Stomach (tissue), 9 donors: Measurements from ENCODE around the gene ZFHX3. TPM values are rescaled to one million over a fixed set of nuclear protein-coding genes. Genes with fewer than 3 reads are reported as not detected.

Experiments used
- DNase-seq, 2 donors: peaks; one replicate each; pipeline versions ENCODE4 v3.0.0 to v3.0.0-alpha.2; 2013 to 2019
- H3K27ac ChIP-seq, 5 donors: fragments of 200-600 bp in 4 of 5; sonication (generic) in 4 of 5; one replicate each; pipeline ENCODE4 v1.5.1; 2013 to 2019; ENCODE audit warnings: mild to moderate bottlenecking in 1 of 5, moderate library complexity in 1 of 5
- H3K27me3 ChIP-seq, 3 donors: fragments of 200-600 bp; sonication (generic); one replicate each; pipeline ENCODE4 v1.5.1; 2017 to 2019; ENCODE audit warnings: mixed run types in 1 of 3
- H3K36me3 ChIP-seq, 4 donors: fragments of 200-600 bp; sonication (generic); 1 replicate in 3 of 4; 2 replicates in 1 of 4; pipeline ENCODE4 v1.5.1; 2016 to 2019
- H3K4me1 ChIP-seq, 4 donors: fragments of 200-600 bp; sonication (generic); one replicate each; pipeline ENCODE4 v1.5.1; 2016 to 2019
- H3K4me3 ChIP-seq, 4 donors: fragments of 200-600 bp; sonication (generic) in 3 of 4; one replicate each; pipeline ENCODE4 v1.5.1; 2016 to 2019; ENCODE audit warnings: mild to moderate bottlenecking in 1 of 4
- H3K9me3 ChIP-seq, 4 donors: fragments of 200-600 bp; sonication (generic); one replicate each; pipeline ENCODE4 v1.5.1; 2016 to 2019
- CTCF ChIP-seq, 7 experiments: fragments of 450-650 bp in 4 of 7; fragments of 200-600 bp in 3 of 7; sonication (generic) in 3 of 7; IDR thresholded peaks; one replicate each; pipeline ENCODE4 v1.5.1; 2016 to 2019; ENCODE audit warnings: antibody characterized with exemption in 7 of 7, control low read depth in 2 of 7, mild to moderate bottlenecking in 1 of 7
- EP300 ChIP-seq: sonication (generic); formaldehyde crosslinking; IDR thresholded peaks from one replicate; pipeline ENCODE4 v1.6.1; 2017; ENCODE audit warnings: antibody characterized with exemption
- POLR2A ChIP-seq, 4 donors: fragments of 450-650 bp; IDR thresholded peaks; one replicate each; pipeline ENCODE4 v1.6.1; 2016; ENCODE audit warnings: antibody characterized with exemption in 4 of 4, control low read depth in 2 of 4, mild to moderate bottlenecking in 1 of 4, moderate library complexity in 1 of 4
- POLR2AphosphoS5 ChIP-seq, 3 donors: sonication (generic); formaldehyde crosslinking; IDR thresholded peaks; one replicate each; pipeline ENCODE4 v1.6.1; 2016; ENCODE audit warnings: antibody characterized with exemption in 3 of 3
- WGBS, 5 donors: extraction: QIAGEN DNeasy Blood & Tissue Kit in 3 of 5; methylation state at CpG; one replicate each; pipeline versions ENCODE4 v1.1.5 to v1.1.7; 2013 to 2018; 5-methylcytosine and 5-hydroxymethylcytosine counted together
- intact Hi-C: fragments of 100-400 bp; cut with DNase I; formaldehyde crosslinking; loops from one replicate; pipeline ENCODE4 v1.15.1; 2023; ENCODE audit warnings: low total_unique reads
- polyA plus RNA-seq, 3 donors: library from polyadenylated mRNA; stranded (reverse); fragments of 200-250 nt; gene quantifications; one replicate each; pipeline ENCODE4 v1.2.3, GENCODE V29; 2013
- total RNA-seq, 5 donors: library from RNA; depleted of rRNA; stranded (reverse); fragments of >200 nt; gene quantifications; one replicate each; pipeline versions ENCODE4 v1.1.0 to v1.2.3, GENCODE V29; 2014 to 2016
- donor health status: healthy with polysubstance abuse.
- donor health status: Bipolar disorder and iron deficiency.
- donor health status: healthy.

The ZFHX3 gene
- total and polyA plus RNA-seq, 8 donors, result 1.1 to 27.5 (median 11.8) TPM

GRCh38 chr16:72848028-72848400 lies 199.9 kb downstream of the ZFHX3 start:
- peak overlapping the region in 4 of 5 donors; percentile 65 to 84 (median 79) for H3K27ac ChIP-seq
- intact Hi-C loops, result loop anchor here (10.0 kb wide), 1 partner anchor 197 kb away; the partner anchor contains the start of gene ZFHX3
- 86 to 98% (median 89%) methylated on average over 9 of the region's 9 CpGs for WGBS, 5 donors
- no peaks in the 10 kb centered on the region for H3K27me3 ChIP-seq
- peaks cover 12 to 60% (median 40%) of the 10 kb centered on the region in 4 donors for H3K4me1 ChIP-seq
- no peak for TF ChIP-seq POLR2AphosphoS5 (IDR thresholded peaks at IDR 0.05)
- TF ChIP-seq POLR2A (IDR thresholded peaks at IDR 0.05), result no peak
- no peak for TF ChIP-seq EP300
- no peak for TF ChIP-seq CTCF (IDR thresholded peaks at IDR 0.05)
- no peak for DNase-seq
- H3K36me3 ChIP-seq, result no peaks in the 10 kb centered on the region
- no peaks in the 10 kb centered on the region for H3K9me3 ChIP-seq
- no peak overlapping the region for H3K4me3 ChIP-seq

GRCh38 chr16:72847187-72848027 lies 200.5 kb downstream of the ZFHX3 start:
- intact Hi-C loops, result loop anchor here (10.0 kb wide), 1 partner anchor 197 kb away; the partner anchor contains the start of gene ZFHX3
- Histone ChIP-seq H3K4me1 (peaks cover 12 to 60% (median 40%) of the 10 kb centered on the region in 4 donors), H3K4me3 (no peak overlapping the region), H3K9me3 (no peaks in the 10 kb centered on the region), H3K27me3 (no peaks in the 10 kb centered on the region), H3K36me3 (no peaks in the 10 kb centered on the region), H3K27ac (peak overlapping the region in 4 of 5 donors; percentile 65 to 84 (median 79))
- DNase-seq, result peak in 1 of 2 donors; percentile 71
- WGBS, 5 donors, result 62 to 71% (median 67%) methylated on average over 11 of the region's 11 CpGs
- TF ChIP-seq CTCF (IDR thresholded peaks at IDR 0.05), result peak in 2 of 7 experiments; percentile 21 to 31
- no peak for TF ChIP-seq POLR2A (IDR thresholded peaks at IDR 0.05)

GRCh38 chr16:72846594-72846993 lies 201.3 kb downstream of the ZFHX3 start:
- H3K27ac ChIP-seq, result peak overlapping the region in 1 of 5 donors; percentile 84
- H3K4me3 ChIP-seq, result no peak overlapping the region
- no peak for TF ChIP-seq EP300
- no peak for TF ChIP-seq POLR2A (IDR thresholded peaks at IDR 0.05)
- no peak for TF ChIP-seq POLR2AphosphoS5 (IDR thresholded peaks at IDR 0.05)
- no peak for TF ChIP-seq CTCF (IDR thresholded peaks at IDR 0.05)
- intact Hi-C loops, result loop anchor here (10.0 kb wide), 1 partner anchor 198 kb away; the partner anchor contains the start of gene ZFHX3
- no peaks in the 10 kb centered on the region for H3K27me3 ChIP-seq
- no peak for DNase-seq
- 81 to 91% (median 87%) methylated on average over 8 of the region's 8 CpGs for WGBS, 5 donors
- peaks cover 12 to 61% (median 41%) of the 10 kb centered on the region in 4 donors for H3K4me1 ChIP-seq
- H3K9me3 ChIP-seq, result no peaks in the 10 kb centered on the region
- H3K36me3 ChIP-seq, result no peaks in the 10 kb centered on the region

GRCh38 chr16:72845322-72846020 lies 202.5 kb downstream of the ZFHX3 start:
- no peak for DNase-seq
- WGBS, 5 donors, result 93 to 97% (median 96%) methylated on average over 9 to 16 of the region's 16 CpGs
- intact Hi-C loops, result loop anchor here (10.0 kb wide), 1 partner anchor 199 kb away; the partner anchor contains the start of gene ZFHX3
- no peaks in the 10 kb centered on the region for H3K27me3 ChIP-seq
- H3K9me3 ChIP-seq, result no peaks in the 10 kb centered on the region
- no peak overlapping the region for H3K4me3 ChIP-seq
- peaks cover 20 to 64% (median 43%) of the 10 kb centered on the region in 4 donors for H3K4me1 ChIP-seq
- no peak overlapping the region for H3K27ac ChIP-seq
- H3K36me3 ChIP-seq, result no peaks in the 10 kb centered on the region
- TF ChIP-seq POLR2AphosphoS5 (IDR thresholded peaks at IDR 0.05), result no peak
- TF ChIP-seq POLR2A (IDR thresholded peaks at IDR 0.05), result no peak
- TF ChIP-seq CTCF (IDR thresholded peaks at IDR 0.05), result no peak
- no peak for TF ChIP-seq EP300
